Ishikawa (cell line): ENCODE results near the gene ENOX1.

Experiments
- NFIC ChIP-seq: IDR thresholded peaks from 2 replicates; pipeline ENCODE4 v1.6.1; 2012
- RAD21 ChIP-seq: IDR thresholded peaks from 2 replicates; pipeline ENCODE4 v1.6.1; 2012; ENCODE audit warnings: low read depth
- TF ChIP-seq, protein P1 (sequence below): IDR thresholded peaks from 2 replicates; pipeline ENCODE4 v1.6.1; 2012

DNA sequence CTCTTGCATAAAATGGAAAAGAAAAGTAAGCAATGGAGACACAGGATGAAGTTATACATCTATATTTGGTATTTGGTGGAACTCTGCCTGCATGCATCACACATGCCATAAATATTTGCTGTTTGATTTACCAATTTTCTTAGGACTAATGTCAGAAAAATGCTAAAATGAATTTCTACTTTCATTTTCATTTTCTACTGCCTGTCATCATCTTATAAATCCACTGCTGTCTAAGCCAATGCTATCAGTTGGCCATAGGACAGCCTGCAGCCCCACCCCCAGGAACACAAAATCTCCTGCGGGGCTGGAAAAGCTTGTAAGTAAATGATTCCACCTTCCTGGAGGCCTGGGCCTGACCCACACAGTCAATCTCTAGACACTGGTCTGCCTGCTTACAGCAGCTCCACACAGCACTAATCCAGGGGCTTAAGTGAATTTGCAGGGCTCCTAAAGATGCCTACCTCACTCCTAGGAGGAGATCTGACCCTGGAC is 122.0 kb downstream of the ENOX1 start:
- TF ChIP-seq RAD21 = no peak
- TF ChIP-seq NFIC = no peak
- TF ChIP-seq, protein P1, sequence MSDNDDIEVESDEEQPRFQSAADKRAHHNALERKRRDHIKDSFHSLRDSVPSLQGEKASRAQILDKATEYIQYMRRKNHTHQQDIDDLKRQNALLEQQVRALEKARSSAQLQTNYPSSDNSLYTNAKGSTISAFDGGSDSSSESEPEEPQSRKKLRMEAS = no peak
